ENCODE measurements around the gene ARNT2.

Gene ARNT2

DNA sequence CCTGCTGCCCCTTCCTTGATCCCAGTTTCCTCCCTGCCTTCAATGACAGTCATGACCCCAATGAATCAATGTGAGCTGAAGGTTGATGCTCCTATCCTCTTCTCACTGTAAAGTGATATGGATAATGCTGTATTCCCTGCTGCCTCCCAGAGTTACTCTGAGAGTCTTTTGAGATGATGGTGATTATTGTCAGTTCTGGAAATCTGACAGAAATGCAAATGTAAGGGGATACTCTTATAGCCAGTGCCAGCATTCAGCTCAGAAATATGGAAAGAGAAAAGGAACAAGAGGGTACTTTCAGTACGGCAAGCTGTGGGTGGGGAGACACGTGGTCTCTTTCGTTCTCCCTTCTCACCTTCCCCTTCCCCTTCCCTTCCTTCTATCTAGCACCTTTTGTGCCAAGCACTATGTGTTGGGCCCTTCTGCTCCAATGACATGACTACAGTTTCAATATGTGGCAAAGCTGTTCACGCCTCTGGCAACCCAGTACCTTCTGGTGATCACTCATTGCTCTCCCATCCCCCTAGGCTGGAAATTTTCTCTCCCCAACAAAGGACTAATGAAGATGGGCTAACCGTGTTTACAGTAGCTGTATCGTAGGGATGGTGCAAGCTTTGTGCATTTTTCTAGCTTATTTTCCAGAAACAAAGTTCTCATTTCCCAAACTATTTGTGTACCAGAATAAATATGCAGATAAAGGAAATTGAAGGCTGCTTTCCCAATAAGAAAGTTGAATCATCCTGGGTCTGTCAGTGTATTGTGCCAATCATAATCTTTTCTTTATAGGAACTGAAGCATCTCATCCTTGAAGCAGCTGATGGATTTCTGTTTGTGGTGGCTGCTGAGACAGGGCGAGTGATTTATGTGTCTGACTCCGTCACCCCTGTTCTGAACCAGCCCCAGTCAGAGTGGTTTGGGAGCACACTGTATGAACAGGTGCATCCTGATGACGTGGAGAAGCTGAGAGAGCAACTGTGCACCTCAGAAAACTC is 70.3 kb downstream of the ARNT2 start:
- Mint-ChIP-seq H3K36me3 (ENCODE audit: low read depth) (no peaks in the 10 kb centered on the region), H3K27me3 (ENCODE audit: low read depth) (peaks cover 2% of the 10 kb centered on the region), H3K9me3 (peaks cover 7% of the 10 kb centered on the region), H3K27ac (no peak overlapping the region), H3K4me3 (no peak overlapping the region), H3K4me1 (ENCODE audit: low read depth) (no peaks in the 10 kb centered on the region)
- DNase-seq (ENCODE audit: low spot score): no peak

DNA sequence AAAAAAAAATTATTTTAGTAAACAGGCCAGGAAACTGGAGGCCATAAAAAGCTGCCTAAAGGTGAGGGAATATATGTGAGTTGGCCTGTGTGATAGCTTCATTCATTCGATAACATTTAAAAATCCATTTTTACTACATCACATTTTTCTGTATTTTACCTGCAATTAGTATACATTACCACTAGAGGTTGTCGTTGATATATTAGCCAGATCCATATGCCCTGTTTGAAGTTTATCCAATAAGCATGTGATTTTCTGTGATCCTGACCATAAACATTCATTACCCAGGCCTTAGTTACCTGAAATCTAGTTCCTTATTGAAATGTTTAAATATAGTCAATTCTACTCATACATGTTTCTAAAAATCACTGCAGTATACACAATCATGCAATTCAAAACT is 71.4 kb downstream of the ARNT2 start:
- Mint-ChIP-seq H3K9me3 (peaks cover 7% of the 10 kb centered on the region), H3K4me1 (ENCODE audit: low read depth) (no peaks in the 10 kb centered on the region), H3K4me3 (no peak overlapping the region), H3K36me3 (ENCODE audit: low read depth) (no peaks in the 10 kb centered on the region), H3K27ac (no peak overlapping the region), H3K27me3 (ENCODE audit: low read depth) (peaks cover 2% of the 10 kb centered on the region)
- no peak for DNase-seq (ENCODE audit: low spot score)

DNA sequence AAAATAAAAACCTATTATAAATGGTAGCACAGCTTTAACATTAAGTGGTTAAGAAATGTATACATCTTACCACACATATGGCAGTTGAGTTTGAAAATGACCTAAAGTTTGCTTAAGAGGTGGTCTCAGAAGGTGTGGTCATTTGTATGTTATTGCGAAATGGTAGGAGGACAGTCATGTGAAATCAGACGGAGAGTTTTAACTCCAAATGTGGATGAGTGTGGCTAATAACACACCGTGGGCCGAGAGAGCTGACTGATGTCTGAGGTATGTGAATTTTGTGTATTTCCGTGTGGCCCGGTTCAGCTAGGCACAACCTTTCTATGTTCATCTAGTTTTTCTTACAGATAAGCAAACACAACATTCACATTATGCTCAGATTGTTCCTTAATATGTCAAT is 71.9 kb downstream of the ARNT2 start:
- no peak for DNase-seq (ENCODE audit: low spot score)
- Mint-ChIP-seq H3K36me3 (ENCODE audit: low read depth) (no peaks in the 10 kb centered on the region), H3K4me1 (ENCODE audit: low read depth) (no peaks in the 10 kb centered on the region), H3K4me3 (no peak overlapping the region), H3K27ac (no peak overlapping the region), H3K27me3 (ENCODE audit: low read depth) (peaks cover 1% of the 10 kb centered on the region), H3K9me3 (peaks cover 7% of the 10 kb centered on the region)

DNA sequence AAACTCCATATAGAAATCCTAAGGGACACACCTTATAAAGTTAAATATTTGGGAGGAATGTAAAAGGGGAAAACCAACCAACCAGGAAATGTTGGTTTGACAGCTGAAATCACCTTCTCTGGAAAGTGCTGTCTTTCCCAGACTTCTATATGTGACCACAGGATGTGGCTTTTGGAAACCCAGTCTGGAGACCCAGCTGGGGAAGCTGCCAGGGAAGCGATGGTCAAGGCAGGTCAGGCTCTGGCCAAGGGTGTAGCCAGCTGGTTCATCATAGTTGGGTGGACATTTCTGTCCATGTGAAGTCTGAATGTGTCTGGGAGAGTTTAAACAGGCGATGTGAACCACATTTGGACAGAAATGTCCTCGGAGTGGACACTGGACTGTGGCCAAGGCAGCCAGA is 73.9 kb downstream of the ARNT2 start:
- Mint-ChIP-seq H3K36me3 (ENCODE audit: low read depth) (no peaks in the 10 kb centered on the region), H3K27me3 (ENCODE audit: low read depth) (no peaks in the 10 kb centered on the region), H3K4me3 (no peak overlapping the region), H3K4me1 (ENCODE audit: low read depth) (no peaks in the 10 kb centered on the region), H3K9me3 (peaks cover 7% of the 10 kb centered on the region), H3K27ac (no peak overlapping the region)
- DNase-seq (ENCODE audit: low spot score): no peak

DNA sequence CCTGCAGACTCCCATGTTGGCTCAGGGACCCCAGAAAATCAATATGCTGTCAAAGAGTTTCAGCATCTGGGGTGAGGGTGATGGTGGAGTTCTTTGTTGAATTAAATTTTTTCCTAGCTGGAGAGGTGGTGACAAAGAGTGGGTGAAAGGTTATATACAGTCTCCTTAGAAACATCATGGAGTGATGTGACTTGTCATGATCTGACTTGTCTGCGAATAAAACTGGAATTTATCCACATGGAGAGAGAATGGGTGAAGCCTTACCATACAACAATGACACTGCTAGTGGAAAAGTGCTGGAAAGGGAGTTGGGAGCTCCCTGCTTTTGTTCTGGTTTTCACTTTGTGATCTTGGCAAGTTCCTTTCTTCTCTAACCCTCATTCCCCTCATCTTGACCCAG is 75.0 kb downstream of the ARNT2 start:
- Mint-ChIP-seq H3K4me3 (no peak overlapping the region), H3K36me3 (ENCODE audit: low read depth) (no peaks in the 10 kb centered on the region), H3K27me3 (ENCODE audit: low read depth) (no peaks in the 10 kb centered on the region), H3K4me1 (ENCODE audit: low read depth) (no peaks in the 10 kb centered on the region), H3K27ac (no peak overlapping the region), H3K9me3 (peaks cover 7% of the 10 kb centered on the region)
- no peak for DNase-seq (ENCODE audit: low spot score)

DNA sequence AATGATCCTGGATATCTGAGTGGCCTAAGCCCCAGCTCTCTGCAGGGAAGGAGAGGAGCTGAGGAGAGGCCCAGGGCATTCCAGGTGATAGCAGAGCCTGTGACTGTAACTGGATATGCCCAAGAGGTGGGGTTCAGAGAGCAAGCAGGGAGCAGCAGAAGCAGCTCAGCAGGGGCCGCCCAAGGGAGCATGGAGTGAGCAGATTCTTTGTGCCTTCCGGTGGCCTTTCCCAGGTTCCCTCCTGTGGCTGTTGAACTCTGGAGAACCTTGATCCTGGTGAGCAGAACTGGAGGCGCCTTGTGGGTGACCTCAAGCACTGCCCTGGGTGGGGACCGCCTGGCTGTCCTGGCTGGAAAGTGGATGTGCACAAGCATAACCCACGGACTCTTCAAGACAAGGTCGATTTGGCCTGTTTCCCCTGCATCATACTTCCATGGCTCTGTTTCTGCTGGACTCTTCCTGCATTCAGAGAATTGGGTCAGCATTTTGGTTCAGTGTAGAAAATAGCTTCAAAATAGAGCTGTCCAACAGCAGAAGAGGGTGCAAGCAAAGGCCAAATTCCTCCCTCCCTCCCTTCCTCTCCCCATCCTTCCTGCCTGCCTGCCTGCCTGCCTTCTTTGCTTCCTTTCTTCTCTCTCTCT is 76.1 kb downstream of the ARNT2 start:
- DNase-seq (ENCODE audit: low spot score): no peak
- no peaks in the 10 kb centered on the region for H3K4me1 Mint-ChIP-seq (ENCODE audit: low read depth)
- no peak overlapping the region for H3K27ac Mint-ChIP-seq
- H3K36me3 Mint-ChIP-seq (ENCODE audit: low read depth): no peaks in the 10 kb centered on the region
- peaks cover 7% of the 10 kb centered on the region for H3K9me3 Mint-ChIP-seq
- no peak overlapping the region for H3K4me3 Mint-ChIP-seq
- H3K27me3 Mint-ChIP-seq (ENCODE audit: low read depth): no peaks in the 10 kb centered on the region

DNA sequence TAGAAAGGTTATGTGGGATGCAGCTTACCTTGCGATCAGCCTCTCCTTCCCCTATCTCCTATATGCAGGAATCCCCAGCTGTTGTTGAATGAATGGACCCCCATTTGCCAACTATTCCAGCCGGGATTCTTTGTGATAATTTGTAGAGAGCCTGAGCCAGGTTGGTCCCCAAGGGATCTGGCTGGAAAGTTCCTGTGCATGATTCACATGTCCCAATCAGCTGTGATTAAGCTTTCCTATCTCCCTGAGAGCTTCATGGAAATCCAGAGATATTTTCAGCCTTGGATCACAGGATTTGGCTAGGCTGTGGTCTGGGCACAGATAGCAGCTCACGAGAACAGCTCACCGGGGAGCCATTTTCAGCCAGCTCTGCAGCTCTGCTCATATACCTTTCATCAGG is 76.7 kb downstream of the ARNT2 start:
- no peaks in the 10 kb centered on the region for H3K27me3 Mint-ChIP-seq (ENCODE audit: low read depth)
- DNase-seq (ENCODE audit: low spot score): no peak
- H3K9me3 Mint-ChIP-seq: peaks cover 2% of the 10 kb centered on the region
- H3K4me1 Mint-ChIP-seq (ENCODE audit: low read depth): no peaks in the 10 kb centered on the region
- H3K4me3 Mint-ChIP-seq: no peak overlapping the region
- H3K27ac Mint-ChIP-seq: no peak overlapping the region
- H3K36me3 Mint-ChIP-seq (ENCODE audit: low read depth): no peaks in the 10 kb centered on the region

DNA sequence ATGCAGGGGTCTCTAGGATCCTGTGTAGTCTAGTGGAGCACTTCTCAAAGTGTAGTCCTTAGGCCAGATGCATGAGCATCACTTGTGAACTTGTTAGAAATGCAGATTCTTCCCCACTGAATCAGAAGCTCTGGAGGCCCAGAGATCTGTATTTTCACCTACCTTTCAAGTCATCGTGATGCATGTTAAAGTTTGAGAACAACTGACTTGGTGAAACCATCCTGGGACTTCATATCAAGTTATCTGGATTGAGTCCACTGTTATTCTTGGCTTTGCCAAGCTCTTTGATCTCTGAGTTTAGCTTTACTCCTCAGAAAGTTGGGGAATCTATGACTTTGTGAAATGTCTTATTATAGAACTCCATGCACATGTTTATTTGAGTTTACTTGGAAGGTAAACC is 78.5 kb downstream of the ARNT2 start:
- Mint-ChIP-seq H3K9me3 (no peaks in the 10 kb centered on the region), H3K36me3 (ENCODE audit: low read depth) (no peaks in the 10 kb centered on the region), H3K4me3 (no peak overlapping the region), H3K27ac (no peak overlapping the region), H3K4me1 (ENCODE audit: low read depth) (no peaks in the 10 kb centered on the region), H3K27me3 (ENCODE audit: low read depth) (no peaks in the 10 kb centered on the region)
- DNase-seq (ENCODE audit: low spot score): no peak

DNA sequence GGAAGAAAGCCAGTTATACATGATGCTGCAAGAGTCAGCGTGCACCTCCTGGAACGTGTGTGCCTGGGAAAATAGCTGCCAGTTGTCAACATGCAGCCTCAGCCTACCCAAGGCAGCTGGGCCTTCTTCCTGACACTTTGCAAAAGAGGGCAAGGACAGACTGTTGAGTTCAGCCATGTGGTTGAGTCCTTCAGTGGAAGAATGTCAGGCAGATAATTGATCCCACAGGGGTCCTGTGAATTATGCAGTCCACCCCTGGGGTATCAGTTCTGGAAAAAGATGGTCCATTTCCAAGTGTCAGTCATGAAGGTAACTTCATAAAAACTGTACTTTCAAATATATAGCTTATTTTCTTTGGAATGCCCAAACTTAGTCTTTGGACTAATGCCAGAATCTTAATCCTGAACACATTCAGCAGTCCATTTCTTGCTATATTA is 79.6 kb downstream of the ARNT2 start:
- Mint-ChIP-seq H3K27me3 (ENCODE audit: low read depth) (no peaks in the 10 kb centered on the region), H3K4me3 (no peak overlapping the region), H3K4me1 (ENCODE audit: low read depth) (no peaks in the 10 kb centered on the region), H3K27ac (no peak overlapping the region), H3K36me3 (ENCODE audit: low read depth) (no peaks in the 10 kb centered on the region), H3K9me3 (no peaks in the 10 kb centered on the region)
- no peak for DNase-seq (ENCODE audit: low spot score)

DNA sequence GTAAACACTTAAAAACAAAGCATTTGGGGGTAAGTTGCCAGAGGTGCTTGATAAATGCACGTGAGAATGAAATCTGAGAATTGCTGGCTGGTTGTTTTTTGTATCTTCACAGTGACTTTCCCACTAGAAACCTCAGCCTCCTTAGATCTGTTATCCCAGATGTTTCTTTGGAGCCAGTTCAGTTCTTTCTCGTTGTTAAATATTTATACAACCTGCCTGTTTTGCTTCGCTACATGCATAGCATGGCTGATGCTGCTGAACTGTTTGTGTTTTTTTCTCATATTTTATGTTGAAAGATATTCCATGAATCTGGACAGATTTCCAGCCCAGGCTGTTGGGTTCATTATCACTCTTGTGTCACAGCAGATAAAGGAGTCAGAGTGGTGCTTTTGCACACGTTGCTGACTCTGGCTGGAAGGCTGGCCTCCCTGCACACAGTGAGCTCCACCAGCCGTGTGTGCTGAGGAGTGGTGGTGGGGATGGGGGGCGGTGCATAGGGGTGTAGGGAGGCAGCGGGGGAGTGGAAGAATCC is 80.2 kb downstream of the ARNT2 start:
- Mint-ChIP-seq H3K27me3 (ENCODE audit: low read depth) (no peaks in the 10 kb centered on the region), H3K4me1 (ENCODE audit: low read depth) (no peaks in the 10 kb centered on the region), H3K9me3 (no peaks in the 10 kb centered on the region), H3K4me3 (no peak overlapping the region), H3K27ac (no peak overlapping the region), H3K36me3 (ENCODE audit: low read depth) (no peaks in the 10 kb centered on the region)
- no peak for DNase-seq (ENCODE audit: low spot score)

DNA sequence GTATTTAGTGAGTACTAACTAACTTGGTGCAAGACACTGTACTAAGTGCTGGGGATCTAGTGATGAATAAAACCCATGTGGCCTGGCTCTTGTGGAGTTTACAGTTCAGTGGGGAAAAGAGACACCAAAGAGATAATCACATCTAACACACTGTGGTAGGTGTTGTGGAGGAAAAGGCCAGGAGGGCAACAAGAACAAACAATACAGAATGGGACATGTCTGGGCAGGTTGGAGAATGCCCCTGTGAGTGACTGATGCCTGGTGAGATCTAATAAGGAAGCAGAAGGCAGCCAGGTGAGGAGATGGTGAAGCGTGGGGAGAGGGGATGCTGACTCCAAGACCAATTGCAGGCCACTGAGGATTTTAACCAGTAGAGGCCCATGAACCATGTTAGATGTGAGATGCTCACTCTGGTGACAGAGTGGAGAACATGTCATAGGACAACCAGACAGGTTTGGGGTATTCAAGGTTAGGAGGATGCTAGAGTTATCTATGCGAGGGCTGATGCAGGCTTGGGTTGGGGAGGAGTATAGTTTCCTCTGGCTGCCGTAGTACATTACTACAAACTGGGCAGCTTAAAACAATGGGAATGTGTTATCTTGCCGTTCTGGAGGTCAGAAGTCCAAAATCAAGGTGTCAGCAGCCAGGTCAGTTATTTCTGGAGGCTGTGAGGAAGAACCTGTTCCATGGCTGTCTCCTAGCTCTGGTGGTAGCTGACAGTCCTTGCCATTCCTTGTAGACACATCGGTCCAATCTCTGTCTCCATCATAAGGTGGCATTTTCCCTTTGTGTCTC is 81.4 kb downstream of the ARNT2 start:
- peaks cover 3% of the 10 kb centered on the region for H3K27me3 Mint-ChIP-seq (ENCODE audit: low read depth)
- H3K4me1 Mint-ChIP-seq (ENCODE audit: low read depth): no peaks in the 10 kb centered on the region
- no peaks in the 10 kb centered on the region for H3K36me3 Mint-ChIP-seq (ENCODE audit: low read depth)
- H3K27ac Mint-ChIP-seq: no peak overlapping the region
- DNase-seq (ENCODE audit: low spot score): no peak
- no peaks in the 10 kb centered on the region for H3K9me3 Mint-ChIP-seq
- H3K4me3 Mint-ChIP-seq: no peak overlapping the region

DNA sequence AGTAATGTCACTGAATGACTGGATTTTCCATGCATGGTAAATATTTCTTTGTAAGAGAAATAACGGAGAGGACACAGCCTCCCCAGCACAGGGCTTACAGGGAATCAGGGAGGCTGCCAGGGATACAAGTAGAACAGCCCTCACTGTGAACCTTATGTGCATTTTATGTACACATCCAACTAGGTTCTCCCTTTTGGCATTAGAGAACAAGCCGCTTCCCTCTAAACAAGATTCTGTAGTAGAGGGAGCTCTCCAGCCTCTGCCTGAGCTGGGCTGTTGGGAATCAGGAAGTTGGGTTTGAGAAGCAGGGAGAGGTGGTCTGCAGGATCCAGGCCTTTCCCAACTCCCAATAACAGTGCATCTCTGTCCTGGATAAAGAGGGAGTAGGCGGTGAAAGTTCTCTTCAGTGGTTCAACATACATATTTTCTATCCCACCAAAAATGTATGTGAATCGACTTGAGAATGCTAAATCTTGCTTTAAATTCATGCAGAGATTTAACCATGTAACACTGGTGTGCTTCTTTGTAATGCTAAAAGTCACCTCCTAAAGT is 83.7 kb downstream of the ARNT2 start:
- no peak overlapping the region for H3K4me3 Mint-ChIP-seq
- no peaks in the 10 kb centered on the region for H3K36me3 Mint-ChIP-seq (ENCODE audit: low read depth)
- H3K4me1 Mint-ChIP-seq (ENCODE audit: low read depth): no peaks in the 10 kb centered on the region
- H3K9me3 Mint-ChIP-seq: no peaks in the 10 kb centered on the region
- peaks cover 9% of the 10 kb centered on the region for H3K27me3 Mint-ChIP-seq (ENCODE audit: low read depth)
- DNase-seq (ENCODE audit: low spot score): no peak
- no peak overlapping the region for H3K27ac Mint-ChIP-seq

DNA sequence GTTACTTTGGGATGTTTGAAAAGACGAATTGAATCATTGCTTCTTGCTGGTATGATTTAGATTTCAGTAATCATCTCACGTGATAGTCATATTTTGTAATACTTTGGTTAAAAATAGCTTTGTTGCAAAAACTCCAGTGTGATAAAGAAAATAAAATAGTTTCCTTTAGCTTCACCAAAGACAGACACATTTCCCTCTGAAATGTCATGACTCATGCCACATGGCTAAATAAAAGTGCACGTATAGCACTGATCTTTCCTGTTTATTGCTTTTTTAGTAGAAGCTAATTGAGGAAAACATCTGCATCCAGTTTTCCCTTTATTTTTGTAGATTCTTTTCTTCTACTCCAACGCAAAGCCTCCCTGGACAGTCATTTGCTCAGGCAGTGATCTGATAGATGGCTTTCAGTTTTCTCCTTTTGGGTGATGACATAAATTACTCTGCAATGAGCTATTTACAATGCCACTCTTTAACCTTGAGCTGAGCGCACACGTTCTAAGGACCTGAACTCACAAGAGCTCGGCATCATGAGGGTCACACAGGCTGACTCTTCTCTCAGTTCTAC is 84.9 kb downstream of the ARNT2 start:
- DNase-seq (ENCODE audit: low spot score): no peak
- Mint-ChIP-seq H3K4me1 (ENCODE audit: low read depth) (no peaks in the 10 kb centered on the region), H3K36me3 (ENCODE audit: low read depth) (no peaks in the 10 kb centered on the region), H3K4me3 (no peak overlapping the region), H3K9me3 (no peaks in the 10 kb centered on the region), H3K27ac (no peak overlapping the region), H3K27me3 (ENCODE audit: low read depth) (peaks cover 10% of the 10 kb centered on the region)
